NCI-H1436 (cell line): ENCODE results near the gene COG7.
"Not testable (repeated sequence)": the region's sequence is repeated elsewhere in the genome, so short reads cannot be mapped to it uniquely, and the experiment has no call there.

Experiments
- DNase-seq: peaks from one replicate; lab custom pipeline; 2025; lab: John Stamatoyannopoulos, UW

COG7 gene

DNA sequence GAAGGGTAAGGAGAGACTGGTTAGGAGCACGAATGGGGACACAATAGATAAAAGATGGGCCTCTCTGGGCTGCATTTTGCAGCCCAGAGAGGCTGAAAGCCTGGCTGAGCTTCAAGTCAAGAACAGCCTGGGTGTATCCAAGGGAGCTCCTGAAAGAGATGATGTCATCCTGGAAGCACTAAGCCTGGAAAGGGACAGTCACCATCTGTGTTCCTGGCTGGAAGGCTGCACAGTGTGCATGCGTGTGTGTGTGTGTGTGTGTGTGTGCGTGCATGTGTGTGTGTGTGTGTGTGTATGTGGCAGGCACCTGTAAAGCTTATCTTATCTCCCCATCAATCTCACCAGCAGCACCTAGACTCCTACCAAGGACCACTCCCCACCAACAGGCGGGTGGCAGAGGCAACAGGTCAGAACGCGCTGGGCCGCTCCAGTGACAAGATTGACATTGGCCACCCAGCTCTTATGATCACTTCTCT lies 44.1 kb downstream of the COG7 start:
- no peak for DNase-seq

- no peak for DNase-seq
Observed at GRCh38 chr16:23408242-23408822, 44.7 kb downstream of the COG7 start.

GRCh38 chr16:23407436-23408127 lies 45.4 kb downstream of the COG7 start:
- DNase-seq = no peak

DNA sequence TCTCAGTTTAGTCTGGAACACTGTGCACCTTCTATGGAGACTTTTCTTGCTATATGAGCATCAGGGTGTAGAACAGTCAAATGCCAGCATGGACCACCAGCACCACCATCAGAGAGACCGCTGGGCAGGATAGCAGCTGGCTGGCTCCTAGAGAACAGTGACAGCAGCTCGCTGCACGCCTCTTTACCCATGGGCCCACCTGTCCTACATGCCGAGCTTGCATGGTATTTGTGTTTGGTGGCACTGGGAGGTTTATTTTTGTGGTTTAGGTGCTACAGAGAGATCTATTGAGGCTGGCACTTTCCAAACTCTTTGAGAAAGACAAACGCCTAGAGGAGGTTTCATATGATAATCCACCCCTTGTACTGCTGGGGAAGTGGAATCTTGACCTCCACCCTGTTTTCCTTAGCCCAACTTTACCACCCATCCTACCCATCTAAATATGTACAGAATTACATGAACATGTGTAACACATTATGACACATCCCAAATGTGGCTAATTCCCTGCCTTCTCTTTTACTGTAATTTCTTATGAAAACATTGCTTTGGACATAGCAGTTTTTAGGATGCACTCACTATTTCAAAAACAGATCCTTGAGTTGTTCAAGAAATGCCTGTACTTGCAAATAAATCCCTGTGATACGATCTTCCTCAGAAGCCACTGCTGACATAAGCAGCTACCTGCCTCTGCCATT lies 46.3 kb downstream of the COG7 start:
- no peak for DNase-seq

DNA sequence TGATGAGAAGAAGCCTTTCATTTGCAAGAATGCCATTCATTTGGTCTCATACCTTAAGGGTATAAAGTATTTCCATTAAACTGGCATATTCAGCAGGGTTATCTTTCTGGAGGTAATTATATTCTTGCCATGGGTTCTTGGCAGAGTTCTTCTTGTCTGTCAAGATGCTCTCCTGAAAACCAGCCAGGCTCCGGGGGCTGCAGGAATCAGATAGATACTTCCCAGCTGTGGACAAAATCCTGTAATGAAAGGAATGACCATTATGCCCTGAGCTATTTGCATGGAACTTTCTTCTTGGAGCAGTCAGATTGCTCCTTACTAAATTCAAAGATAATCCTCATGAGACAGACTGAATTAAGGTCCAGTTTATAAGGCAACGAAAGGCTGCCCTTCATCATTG lies 47.0 kb downstream of the COG7 start:
- no peak for DNase-seq

- DNase-seq = no peak
Observed at GRCh38 chr16:23403547-23403946, 49.4 kb downstream of the COG7 start.

GRCh38 chr16:23402100-23402499 lies 50.9 kb downstream of the COG7 start:
- no peak for DNase-seq

- peak; percentile 16 for DNase-seq
Observed at GRCh38 chr16:23401139-23401538, 51.9 kb downstream of the COG7 start.

DNA sequence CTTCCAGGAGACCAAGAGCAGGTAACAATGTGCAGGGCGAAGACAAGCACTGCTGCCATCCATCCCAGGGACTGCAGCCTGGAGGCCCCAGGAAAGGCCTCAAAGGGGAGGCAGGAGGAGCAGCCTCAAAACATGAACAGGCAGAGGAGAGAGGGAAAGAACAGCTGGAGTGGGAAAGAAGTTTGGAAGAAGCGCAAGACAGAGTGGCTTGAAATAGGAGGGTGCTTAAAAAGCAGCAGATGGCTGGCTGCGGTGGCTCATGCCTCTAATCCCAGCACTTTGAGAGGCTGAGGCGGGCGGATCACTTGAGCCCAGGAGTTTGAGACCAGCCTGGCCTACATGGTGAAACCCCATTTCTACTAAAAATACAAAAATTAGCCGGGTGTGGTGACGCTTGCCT lies 52.5 kb downstream of the COG7 start:
- not testable (repeated sequence) for DNase-seq

GRCh38 chr16:23398987-23399805 lies 53.8 kb downstream of the COG7 start:
- DNase-seq = no peak

DNA sequence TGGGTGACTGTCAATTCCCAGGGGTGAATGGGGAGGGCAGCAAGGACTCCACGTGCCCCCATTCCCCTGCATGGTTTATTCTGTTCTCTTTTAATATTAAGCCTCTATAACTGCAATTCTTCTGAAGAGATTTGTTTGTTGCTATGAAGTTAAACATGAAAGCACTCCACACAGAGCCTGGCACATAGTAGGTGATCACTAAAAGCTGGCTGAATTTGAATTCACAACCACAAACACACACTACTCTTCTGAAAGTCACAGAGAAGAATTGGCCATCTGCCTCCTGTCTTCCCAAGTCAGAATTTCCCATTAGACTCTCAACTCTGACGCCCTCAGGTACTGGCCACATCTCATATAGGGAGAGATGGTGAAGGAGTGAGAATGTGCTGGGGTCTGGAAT lies 55.5 kb downstream of the COG7 start:
- DNase-seq = no peak

GRCh38 chr16:23395732-23396131 lies 57.3 kb downstream of the COG7 start:
- DNase-seq = no peak

DNA sequence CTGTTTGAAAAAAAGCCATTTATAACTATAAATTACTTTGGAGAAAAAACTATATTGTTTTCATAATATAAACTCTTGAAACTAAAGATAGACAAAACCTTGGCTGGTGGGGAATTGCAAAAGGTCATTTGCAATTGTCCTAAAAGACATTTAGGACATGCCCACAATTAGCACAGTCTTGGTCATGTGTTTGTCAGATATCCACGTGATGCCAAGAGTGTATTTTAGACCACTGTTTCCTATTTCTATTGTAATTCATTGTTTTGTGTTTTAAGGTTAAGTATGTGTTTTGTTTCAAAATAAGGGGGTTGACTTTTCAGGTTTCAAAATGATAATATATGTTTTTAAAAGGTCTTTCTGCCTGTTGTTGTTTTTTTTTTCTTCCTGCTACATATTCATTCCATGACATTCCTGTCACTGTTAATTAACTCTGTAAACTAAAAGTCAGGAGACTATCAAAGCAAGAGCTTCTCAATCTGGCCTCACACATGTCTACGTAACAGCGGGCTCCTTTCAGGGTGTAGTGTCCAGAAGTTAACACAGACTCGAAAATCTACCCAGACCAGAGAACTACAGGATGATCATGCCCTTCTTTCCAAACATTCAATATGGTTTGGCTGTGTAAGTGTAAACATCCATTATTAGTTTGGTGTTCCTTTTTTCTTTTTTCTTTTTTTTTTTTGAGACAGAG lies 58.7 kb downstream of the COG7 start:
- no peak for DNase-seq

- no peak for DNase-seq
Observed at GRCh38 chr16:23392223-23392600, 60.8 kb downstream of the COG7 start.

- DNase-seq = no peak
Observed at GRCh38 chr16:23391381-23392222, 61.4 kb downstream of the COG7 start.

DNA sequence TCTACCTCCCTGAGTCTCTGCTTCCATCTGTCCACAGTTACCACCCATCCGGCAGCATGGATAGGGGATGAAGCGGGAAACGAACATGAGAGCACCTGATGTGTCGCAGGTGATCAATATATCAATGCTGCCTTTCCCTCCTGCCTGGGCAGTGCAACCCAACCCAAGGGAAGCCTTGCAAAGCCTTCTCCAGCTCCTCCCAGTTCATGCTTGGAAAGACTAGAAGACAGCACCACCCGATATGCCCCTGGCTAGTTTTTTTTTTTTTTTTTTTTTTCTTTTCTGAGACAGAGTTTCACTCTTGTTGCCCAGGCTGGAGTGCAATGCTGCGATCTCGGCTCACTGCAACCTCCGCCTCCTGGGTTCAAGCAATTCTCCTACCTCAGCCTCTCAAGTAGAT lies 63.1 kb downstream of the COG7 start:
- DNase-seq = not testable (repeated sequence)

DNA sequence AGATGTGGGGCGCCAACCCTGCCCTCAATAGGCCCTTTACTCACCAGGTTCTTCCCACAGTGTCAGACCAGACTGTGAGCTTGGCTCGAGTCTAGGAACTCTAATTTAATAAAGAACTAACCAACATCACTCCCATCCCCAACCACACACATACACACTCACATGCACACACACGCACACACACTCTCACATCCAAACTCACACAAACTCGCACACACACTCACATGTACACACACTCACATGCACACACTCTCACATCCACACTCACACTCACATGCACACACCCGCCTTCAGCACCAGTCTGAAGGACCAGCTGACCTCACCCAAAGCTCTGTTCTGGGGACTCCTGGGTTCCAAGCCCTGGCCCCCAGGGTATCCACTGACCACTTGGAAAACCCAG lies 63.8 kb downstream of the COG7 start:
- DNase-seq = no peak

GRCh38 chr16:23388786-23389185 lies 64.2 kb downstream of the COG7 start:
- DNase-seq = no peak

- DNase-seq = no peak
Observed at GRCh38 chr16:23387666-23388065, 65.3 kb downstream of the COG7 start.

DNA sequence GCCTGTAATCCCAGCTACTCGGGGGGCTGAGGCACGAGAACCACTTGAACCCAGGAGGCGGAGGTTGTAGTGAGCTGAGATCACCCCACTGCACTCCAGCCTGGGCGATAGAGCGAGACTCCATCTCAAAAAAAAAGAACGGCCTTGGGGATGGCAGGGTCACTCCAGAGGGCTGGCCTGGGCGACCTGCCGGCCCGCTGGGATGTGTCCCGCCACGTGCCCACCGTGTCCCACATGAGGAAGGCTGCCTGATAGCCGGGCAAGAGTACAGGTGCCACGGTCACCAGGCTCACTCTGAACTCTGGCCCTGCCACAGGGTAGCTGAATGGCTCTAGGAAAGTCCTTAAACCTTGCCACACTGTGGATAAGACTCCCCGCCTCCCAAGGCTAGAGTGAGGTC lies 67.5 kb downstream of the COG7 start:
- no peak for DNase-seq

DNA sequence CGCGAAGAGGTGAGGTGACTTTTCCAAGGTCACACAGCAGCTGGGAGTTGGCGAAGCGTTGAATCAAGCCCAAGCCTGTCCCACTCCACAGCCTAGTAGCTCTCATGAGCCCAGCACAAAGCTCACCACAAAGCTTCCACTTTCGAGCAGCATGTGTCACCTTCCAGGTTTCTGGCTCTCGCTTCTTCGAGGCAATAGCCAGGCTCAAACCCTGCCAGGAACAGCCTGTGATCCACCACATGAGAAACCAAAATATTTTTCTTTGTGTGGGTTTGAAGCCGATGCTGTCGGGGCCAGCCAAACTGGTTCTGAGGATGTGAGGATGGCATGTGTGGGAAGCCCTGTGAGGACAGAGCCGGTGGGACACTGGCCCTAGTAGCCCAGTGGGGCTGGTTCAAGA lies 68.1 kb downstream of the COG7 start:
- DNase-seq = no peak
